Measurements from ENCODE around the gene CPZ.
"Not testable (repeated sequence)": the region's sequence is repeated elsewhere in the genome, so short reads cannot be mapped to it uniquely, and the experiment has no call there.

DNA sequence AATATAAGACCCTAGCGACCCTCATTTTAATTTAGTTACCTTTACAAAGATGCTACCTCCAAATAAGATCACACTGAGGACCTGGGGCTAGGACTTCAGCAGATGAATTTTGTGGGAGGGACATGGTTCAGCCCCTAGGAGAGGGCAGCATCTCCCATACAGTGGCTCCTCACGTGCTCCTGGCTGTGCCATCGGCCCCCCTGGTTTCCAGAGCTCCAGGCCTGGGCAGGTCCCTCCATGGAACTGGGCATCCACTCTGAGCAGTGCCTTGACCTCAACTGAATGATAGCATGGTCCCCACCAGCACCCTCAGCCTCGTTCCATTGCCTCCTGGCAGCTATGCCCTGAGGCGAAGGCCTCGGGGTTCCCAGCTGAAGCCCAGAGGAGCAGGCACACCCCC is 39.3 kb downstream of the CPZ start:
- TF ChIP-seq, protein P1, sequence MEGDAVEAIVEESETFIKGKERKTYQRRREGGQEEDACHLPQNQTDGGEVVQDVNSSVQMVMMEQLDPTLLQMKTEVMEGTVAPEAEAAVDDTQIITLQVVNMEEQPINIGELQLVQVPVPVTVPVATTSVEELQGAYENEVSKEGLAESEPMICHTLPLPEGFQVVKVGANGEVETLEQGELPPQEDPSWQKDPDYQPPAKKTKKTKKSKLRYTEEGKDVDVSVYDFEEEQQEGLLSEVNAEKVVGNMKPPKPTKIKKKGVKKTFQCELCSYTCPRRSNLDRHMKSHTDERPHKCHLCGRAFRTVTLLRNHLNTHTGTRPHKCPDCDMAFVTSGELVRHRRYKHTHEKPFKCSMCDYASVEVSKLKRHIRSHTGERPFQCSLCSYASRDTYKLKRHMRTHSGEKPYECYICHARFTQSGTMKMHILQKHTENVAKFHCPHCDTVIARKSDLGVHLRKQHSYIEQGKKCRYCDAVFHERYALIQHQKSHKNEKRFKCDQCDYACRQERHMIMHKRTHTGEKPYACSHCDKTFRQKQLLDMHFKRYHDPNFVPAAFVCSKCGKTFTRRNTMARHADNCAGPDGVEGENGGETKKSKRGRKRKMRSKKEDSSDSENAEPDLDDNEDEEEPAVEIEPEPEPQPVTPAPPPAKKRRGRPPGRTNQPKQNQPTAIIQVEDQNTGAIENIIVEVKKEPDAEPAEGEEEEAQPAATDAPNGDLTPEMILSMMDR (conservative IDR thresholded peaks at IDR 0.05; ENCODE audit: low read depth, low read length) = not testable (repeated sequence)
- not testable (repeated sequence) for TF ChIP-seq RCOR1 (IDR thresholded peaks at IDR 0.05; ENCODE audit: insufficient replicate concordance, low read length); RAD21 (IDR thresholded peaks at IDR 0.05; ENCODE audit: low read length); BHLHE40 (IDR thresholded peaks at IDR 0.05; ENCODE audit: low read depth, low read length); POLR2A (IDR thresholded peaks at IDR 0.05; ENCODE audit: low read depth, low read length); RFX5 (IDR thresholded peaks at IDR 0.05; ENCODE audit: low read depth, low read length); MAZ (IDR thresholded peaks at IDR 0.05; ENCODE audit: borderline replicate concordance, low read depth, low read length); MXI1 (IDR thresholded peaks at IDR 0.05; ENCODE audit: borderline replicate concordance, low read depth, low read length); SMC3 (IDR thresholded peaks at IDR 0.05; ENCODE audit: low read depth, low read length)
- TF ChIP-seq, protein P2, sequence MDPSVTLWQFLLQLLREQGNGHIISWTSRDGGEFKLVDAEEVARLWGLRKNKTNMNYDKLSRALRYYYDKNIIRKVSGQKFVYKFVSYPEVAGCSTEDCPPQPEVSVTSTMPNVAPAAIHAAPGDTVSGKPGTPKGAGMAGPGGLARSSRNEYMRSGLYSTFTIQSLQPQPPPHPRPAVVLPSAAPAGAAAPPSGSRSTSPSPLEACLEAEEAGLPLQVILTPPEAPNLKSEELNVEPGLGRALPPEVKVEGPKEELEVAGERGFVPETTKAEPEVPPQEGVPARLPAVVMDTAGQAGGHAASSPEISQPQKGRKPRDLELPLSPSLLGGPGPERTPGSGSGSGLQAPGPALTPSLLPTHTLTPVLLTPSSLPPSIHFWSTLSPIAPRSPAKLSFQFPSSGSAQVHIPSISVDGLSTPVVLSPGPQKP (IDR thresholded peaks at IDR 0.05; ENCODE audit: borderline replicate concordance, low read depth, low read length) = not testable (repeated sequence)
- TF ChIP-seq, protein P3, sequence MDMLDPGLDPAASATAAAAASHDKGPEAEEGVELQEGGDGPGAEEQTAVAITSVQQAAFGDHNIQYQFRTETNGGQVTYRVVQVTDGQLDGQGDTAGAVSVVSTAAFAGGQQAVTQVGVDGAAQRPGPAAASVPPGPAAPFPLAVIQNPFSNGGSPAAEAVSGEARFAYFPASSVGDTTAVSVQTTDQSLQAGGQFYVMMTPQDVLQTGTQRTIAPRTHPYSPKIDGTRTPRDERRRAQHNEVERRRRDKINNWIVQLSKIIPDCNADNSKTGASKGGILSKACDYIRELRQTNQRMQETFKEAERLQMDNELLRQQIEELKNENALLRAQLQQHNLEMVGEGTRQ (IDR thresholded peaks at IDR 0.05; ENCODE audit: low read depth, low read length) = not testable (repeated sequence)
